ENCODE data around the gene PDIA2. TPM values are rescaled to one million over a fixed set of nuclear protein-coding genes. Genes with fewer than 3 reads are reported as not detected.

PDIA2 gene
- total RNA-seq, 2 experiments from 2014 or later = not detected

- no peaks in the 10 kb centered on the region for H3K36me3 Mint-ChIP-seq (ENCODE audit: low read depth)
- H3K9me3 ChIP-seq (ENCODE audit: control insufficient read depth in 1 of 2, insufficient read depth in 1 of 2, low read length in 2 of 2) = peaks cover 0 to 12% of the 10 kb centered on the region in 2 experiments
- no peak overlapping the region for H3K4me3 ChIP-seq (ENCODE audit: low read length)
- no peak overlapping the region for H3K27ac ChIP-seq (ENCODE audit: low read depth in 1 of 2, low read length in 2 of 2)
- no peak overlapping the region for H3K4me3 Mint-ChIP-seq
- intact Hi-C loops (cut with DNase I, micrococcal nuclease) = no loop called here
- H3K4me1 Mint-ChIP-seq (ENCODE audit: low read depth) = peaks cover 7% of the 10 kb centered on the region
- ChIA-PET CTCF (no interaction called here), POLR2A (no interaction called here)
- peaks cover 14 to 18% of the 10 kb centered on the region in 2 experiments for H3K27me3 ChIP-seq (ENCODE audit: control insufficient read depth in 1 of 2, insufficient read depth in 2 of 2, low read length in 2 of 2)
- H3K27me3 Mint-ChIP-seq = peaks cover 30% of the 10 kb centered on the region
- no peak overlapping the region for H3K27ac Mint-ChIP-seq
- DNase-seq (no peak), ATAC-seq (ENCODE audit: poor library complexity) (no peak)
- no peak for TF ChIP-seq CTCF (IDR thresholded peaks at IDR 0.05)
- peaks cover 31% of the 10 kb centered on the region for H3K4me1 ChIP-seq (ENCODE audit: insufficient read depth, low read length)
- H3K36me3 ChIP-seq (ENCODE audit: insufficient read depth, low read length) = no peaks in the 10 kb centered on the region
- H3K9me3 Mint-ChIP-seq = no peaks in the 10 kb centered on the region
These were observed 2.9 kb upstream of the PDIA2 start for GRCh38 chr16:280005-280460.

GRCh38 chr16:280552-280951 is 2.4 kb upstream of the PDIA2 start, which contains the start of gene ARHGDIG:
Gene ARHGDIG, plus strand, starts transcription at chr16:280591. Its CDS starts 90 bp downstream, at chr16:280681.
- H3K27me3 ChIP-seq (ENCODE audit: control insufficient read depth in 1 of 2, insufficient read depth in 2 of 2, low read length in 2 of 2) = peaks cover 14 to 15% of the 10 kb centered on the region in 2 experiments
- Mint-ChIP-seq H3K4me1 (ENCODE audit: low read depth) (peaks cover 7% of the 10 kb centered on the region), H3K27ac (no peak within 1 kb of the TSS), H3K36me3 (ENCODE audit: low read depth) (no peaks in the 10 kb centered on the region), H3K4me3 (no peak within 1 kb of the TSS), H3K27me3 (peaks cover 27% of the 10 kb centered on the region), H3K9me3 (no peaks in the 10 kb centered on the region)
- no peak for TF ChIP-seq CTCF (IDR thresholded peaks at IDR 0.05)
- peak in 1 of 14 experiments; percentile 17 for DNase-seq
- no peak for ATAC-seq (ENCODE audit: poor library complexity)
- ChIA-PET POLR2A (no interaction called here), CTCF (no interaction called here)
- H3K4me1 ChIP-seq (ENCODE audit: insufficient read depth, low read length) = peaks cover 28% of the 10 kb centered on the region
- H3K9me3 ChIP-seq (ENCODE audit: control insufficient read depth in 1 of 2, insufficient read depth in 1 of 2, low read length in 2 of 2) = peaks cover 0 to 17% of the 10 kb centered on the region in 2 experiments
- intact Hi-C loops (cut with DNase I, micrococcal nuclease) = no loop called here
- H3K36me3 ChIP-seq (ENCODE audit: insufficient read depth, low read length) = no peaks in the 10 kb centered on the region
- H3K27ac ChIP-seq (ENCODE audit: low read depth in 1 of 2, low read length in 2 of 2) = no peak within 1 kb of the TSS
- no peak within 1 kb of the TSS for H3K4me3 ChIP-seq (ENCODE audit: low read length)

- no peaks in the 10 kb centered on the region for H3K36me3 ChIP-seq (ENCODE audit: insufficient read depth, low read length)
- no peak overlapping the region for H3K4me3 ChIP-seq (ENCODE audit: low read length)
- no peaks in the 10 kb centered on the region for H3K9me3 Mint-ChIP-seq
- H3K27ac ChIP-seq (ENCODE audit: low read depth in 1 of 2, low read length in 2 of 2) = no peak overlapping the region
- ATAC-seq (ENCODE audit: poor library complexity) (no peak), DNase-seq (no peak)
- H3K9me3 ChIP-seq (ENCODE audit: control insufficient read depth in 1 of 2, insufficient read depth in 1 of 2, low read length in 2 of 2) = peaks cover 0 to 17% of the 10 kb centered on the region in 2 experiments
- ChIA-PET POLR2A (no interaction called here), CTCF (no interaction called here)
- no peak overlapping the region for H3K27ac Mint-ChIP-seq
- H3K27me3 ChIP-seq (ENCODE audit: control insufficient read depth in 1 of 2, insufficient read depth in 2 of 2, low read length in 2 of 2) = peaks cover 12 to 15% of the 10 kb centered on the region in 2 experiments
- intact Hi-C loops (cut with DNase I, micrococcal nuclease) = no loop called here
- no peak for TF ChIP-seq CTCF (IDR thresholded peaks at IDR 0.05)
- peaks cover 7% of the 10 kb centered on the region for H3K4me1 Mint-ChIP-seq (ENCODE audit: low read depth)
- H3K27me3 Mint-ChIP-seq = peaks cover 26% of the 10 kb centered on the region
- no peaks in the 10 kb centered on the region for H3K36me3 Mint-ChIP-seq (ENCODE audit: low read depth)
- H3K4me1 ChIP-seq (ENCODE audit: insufficient read depth, low read length) = peaks cover 28% of the 10 kb centered on the region
- H3K4me3 Mint-ChIP-seq = no peak overlapping the region
These were observed 1.8 kb upstream of the PDIA2 start for GRCh38 chr16:280991-281659.

Measured in CD4-positive, alpha-beta T cell (primary cell).